WTC11 (cell line): ENCODE data around the gene SEMA7A.

Experiments
- CTCF ChIP-seq: fragments of 200-600 bp; IDR thresholded peaks from 2 replicates; pipeline ENCODE4 v1.8.0; 2022; ENCODE audit warnings: antibody characterized with exemption
- E2F5 ChIP-seq: sonication (generic); formaldehyde crosslinking; IDR thresholded peaks from 2 replicates; pipeline ENCODE4 v1.8.1; 2022; ENCODE audit warnings: mild to moderate bottlenecking, moderate library complexity, missing genetic modification reagents
- FOXJ3 ChIP-seq: sonication (generic); formaldehyde crosslinking; IDR thresholded peaks from 2 replicates; pipeline ENCODE4 v1.9.0; 2021; ENCODE audit warnings: missing genetic modification reagents, mild to moderate bottlenecking, borderline replicate concordance
- GABPB1 ChIP-seq: sonication (generic); formaldehyde crosslinking; IDR thresholded peaks from 2 replicates; pipeline ENCODE4 v1.8.1; 2023; ENCODE audit warnings: mild to moderate bottlenecking, missing genetic modification reagents
- MAX ChIP-seq: sonication (generic); formaldehyde crosslinking; IDR thresholded peaks from 2 replicates; pipeline ENCODE4 v1.8.0; 2022; ENCODE audit warnings: mild to moderate bottlenecking, missing genetic modification reagents
- PREB ChIP-seq: sonication (generic); formaldehyde crosslinking; IDR thresholded peaks from 2 replicates; pipeline ENCODE4 v1.8.1; 2022; ENCODE audit warnings: mild to moderate bottlenecking, missing genetic modification reagents, moderate library complexity, borderline replicate concordance
- ZNF263 ChIP-seq: sonication (generic); formaldehyde crosslinking; IDR thresholded peaks from 2 replicates; pipeline ENCODE4 v1.8.1; 2022; ENCODE audit warnings: low read depth, mild to moderate bottlenecking, moderate library complexity, missing genetic modification reagents
- ZNF317 ChIP-seq: sonication (generic); formaldehyde crosslinking; IDR thresholded peaks from 2 replicates; pipeline ENCODE4 v1.8.1; 2023; ENCODE audit warnings: low read depth, mild to moderate bottlenecking, moderate library complexity, missing genetic modification reagents, borderline replicate concordance

- peak; percentile 74 for TF ChIP-seq CTCF
- no peak for TF ChIP-seq MAX (CRISPR knock-in tag)
- no peak for TF ChIP-seq ZNF317 (CRISPR knock-in tag)
- TF ChIP-seq E2F5 (CRISPR knock-in tag) = no peak
- TF ChIP-seq FOXJ3 (CRISPR knock-in tag) = no peak
- no peak for TF ChIP-seq GABPB1 (CRISPR knock-in tag)
- no peak for TF ChIP-seq ZNF263 (CRISPR knock-in tag)
- no peak for TF ChIP-seq PREB (CRISPR knock-in tag)
Measured at GRCh38 chr15:74375303-74375693, 58.5 kb downstream of the SEMA7A start.
